ENCODE measurements around the gene DCUN1D2.
"Not testable (repeated sequence)": the region's sequence is repeated elsewhere in the genome, so short reads cannot be mapped to it uniquely, and the experiment has no call there.

DCUN1D2 gene

GRCh38 chr13:113442354-113442984, 48.0 kb downstream of the DCUN1D2 start:
- no peak for DNase-seq

DNA sequence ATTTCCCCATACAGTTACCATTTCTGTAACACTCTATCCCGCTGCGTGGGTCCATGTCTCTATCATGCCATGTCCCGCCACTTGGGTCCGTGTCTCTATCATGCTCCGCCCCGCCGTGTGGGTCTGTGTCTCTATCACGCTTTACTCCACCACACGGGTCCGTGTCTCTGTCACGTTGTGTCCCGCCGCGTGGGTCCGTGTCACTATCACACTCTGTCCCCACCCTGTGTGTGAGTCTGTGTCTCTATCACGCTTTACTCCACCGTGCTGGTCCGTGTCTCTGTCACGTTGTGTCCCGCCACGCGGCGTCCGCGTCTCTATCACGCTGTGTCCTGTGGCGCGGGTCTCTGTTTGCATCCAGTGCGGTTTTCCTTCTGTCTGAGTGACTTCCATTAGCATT, 48.9 kb downstream of the DCUN1D2 start:
- no peak for DNase-seq

DNA sequence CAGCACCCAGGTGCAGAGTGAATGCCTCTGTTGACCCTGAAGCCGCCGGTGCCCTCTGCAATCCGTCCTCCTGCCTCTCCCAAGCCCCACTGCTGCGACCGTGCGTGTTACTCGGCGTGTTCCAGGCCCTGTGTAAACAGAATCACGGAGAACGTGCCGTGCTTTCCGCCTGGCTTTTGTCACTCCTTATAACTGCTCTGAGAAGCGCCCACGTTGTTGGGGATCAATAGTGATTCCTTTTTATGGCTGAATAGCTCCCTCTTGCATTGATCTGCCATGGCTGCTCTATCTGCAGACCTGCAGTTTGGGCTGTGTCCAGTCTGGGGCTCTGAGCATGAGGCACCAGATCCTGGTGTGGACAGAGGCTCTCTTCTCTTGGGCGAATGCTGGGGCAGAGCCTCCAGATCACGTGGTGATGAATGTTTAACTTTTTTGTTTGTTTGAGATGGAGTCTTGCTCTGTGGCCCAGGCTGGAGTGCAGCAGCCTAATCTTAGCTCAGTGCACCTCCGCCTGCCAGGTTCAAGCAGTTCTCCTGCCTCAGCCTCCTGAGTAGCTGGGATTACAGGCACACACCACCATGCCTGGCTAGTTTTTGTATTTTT, 53.0 kb downstream of the DCUN1D2 start:
- DNase-seq, result no peak

DNA sequence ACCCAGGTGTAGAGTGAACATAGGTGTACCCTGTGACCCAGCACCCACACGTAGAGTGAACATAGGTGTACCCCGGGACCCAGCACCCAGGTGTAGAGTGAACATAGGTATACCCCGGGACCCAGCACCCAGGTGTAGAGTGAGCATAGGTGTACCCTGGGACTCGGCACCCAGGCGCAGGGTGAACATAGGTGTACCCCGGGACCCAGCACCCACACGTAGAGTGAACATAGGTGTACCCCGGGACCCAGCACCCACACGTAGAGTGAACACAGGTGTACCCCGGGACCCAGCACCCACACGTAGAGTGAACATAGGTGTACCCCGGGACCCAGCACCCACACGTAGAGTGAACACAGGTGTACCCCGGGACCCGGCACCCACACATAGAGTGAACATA, 53.6 kb downstream of the DCUN1D2 start:
- not testable (repeated sequence) for DNase-seq

GRCh38 chr13:113435907-113436306, 54.6 kb downstream of the DCUN1D2 start:
- not testable (repeated sequence) for DNase-seq

DNA sequence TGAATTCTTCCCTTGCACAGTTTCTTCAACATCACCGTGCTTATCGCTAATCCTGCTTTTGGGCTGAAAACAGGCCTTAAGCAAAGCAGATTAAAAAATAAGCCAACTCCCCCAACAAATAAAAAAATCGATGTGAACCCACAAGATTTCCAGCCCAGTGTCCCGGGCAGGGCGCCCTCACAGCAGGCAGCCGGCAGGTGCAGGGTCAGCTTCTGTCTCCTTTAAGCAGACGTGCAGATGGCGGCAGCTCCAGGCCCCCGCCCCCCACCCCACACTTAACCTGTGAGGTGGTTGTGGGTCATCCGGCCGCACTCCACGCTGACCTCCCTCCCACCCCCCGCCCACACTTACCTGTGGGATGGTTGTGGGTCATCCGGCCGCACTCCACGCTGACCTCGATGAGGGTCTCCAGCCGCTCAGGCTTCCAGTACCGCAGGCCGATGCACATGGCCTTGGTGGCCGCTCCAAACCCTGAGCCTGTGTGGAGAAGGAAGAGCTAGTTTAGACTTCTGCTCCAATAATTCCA, 57.1 kb downstream of the DCUN1D2 start:
- DNase-seq, result no peak

DNA sequence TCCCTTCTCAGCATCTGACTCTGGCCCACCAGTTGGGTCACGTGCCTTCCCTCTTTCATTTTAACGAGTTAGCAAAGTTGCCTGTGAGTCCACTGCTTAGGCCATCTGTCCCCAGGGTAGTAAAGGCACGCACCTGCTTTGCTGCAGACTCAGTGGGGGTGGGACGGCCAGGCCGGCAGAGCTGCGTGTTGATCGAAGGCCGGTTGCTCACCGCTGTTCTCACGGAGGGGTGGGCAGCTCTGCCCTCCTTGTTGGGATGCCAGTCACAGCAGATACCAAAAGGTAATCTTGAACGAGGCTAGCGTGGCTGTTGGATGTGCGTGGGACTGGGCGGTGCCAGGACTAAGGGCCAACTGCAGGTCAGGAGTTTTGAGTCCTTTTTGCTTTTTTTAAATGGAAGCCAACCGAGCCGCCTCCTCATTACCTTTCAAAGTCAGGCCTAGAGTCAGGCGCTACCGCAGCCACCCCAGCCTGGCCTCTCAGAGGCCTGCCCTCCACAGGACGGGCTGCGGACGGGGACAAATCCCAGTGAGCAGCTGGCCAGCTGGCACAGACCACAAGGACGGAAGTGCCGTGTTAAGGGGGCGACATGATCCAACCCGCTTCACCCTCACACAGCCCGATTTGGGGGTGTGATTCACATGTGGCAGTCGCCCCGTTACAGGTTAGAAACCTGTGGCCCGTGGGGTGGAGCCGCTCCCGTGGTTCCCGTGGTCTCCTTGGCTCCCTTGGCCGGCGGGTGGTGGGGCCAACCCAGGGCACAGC, 57.8 kb downstream of the DCUN1D2 start:
- no peak for DNase-seq

- no peak for DNase-seq
Observed at GRCh38 chr13:113431171-113431570, 59.3 kb downstream of the DCUN1D2 start.

DNA sequence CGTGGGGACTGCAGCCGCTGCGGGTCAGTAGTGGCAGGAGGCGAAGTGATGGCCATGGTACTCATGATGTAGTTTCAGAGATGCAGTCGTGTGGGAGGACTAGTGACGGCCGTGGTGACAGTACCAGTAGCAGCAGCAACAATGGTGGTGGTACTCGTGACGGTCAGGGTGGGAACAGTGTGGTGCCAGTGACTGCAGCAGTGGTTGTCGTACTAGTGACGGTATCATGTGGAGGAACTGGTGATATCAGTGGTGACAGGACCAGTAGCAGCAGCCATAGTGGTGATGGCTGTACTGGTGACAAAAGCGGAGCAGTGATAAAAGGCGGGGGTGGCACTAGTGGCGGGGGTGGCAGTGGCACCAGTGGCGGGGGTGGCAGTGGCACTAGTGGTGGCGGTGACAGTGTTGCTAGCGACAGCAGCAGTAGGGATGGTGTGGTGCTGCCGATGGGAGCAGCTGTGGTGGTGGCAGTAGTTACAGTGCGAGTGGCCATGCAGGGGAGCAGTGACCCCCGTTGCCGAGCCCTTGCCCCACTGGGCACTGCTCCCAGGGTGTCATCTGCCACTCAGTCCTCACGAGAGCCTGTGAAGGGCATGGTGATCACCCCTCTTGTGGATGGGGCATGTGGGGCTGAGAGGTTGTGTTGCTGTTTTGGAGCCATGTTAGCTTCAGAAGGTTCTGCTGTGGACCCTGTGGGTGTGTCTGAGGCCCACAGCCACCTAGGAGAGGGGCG, 60.0 kb downstream of the DCUN1D2 start:
- DNase-seq, result no peak

- no peak for DNase-seq
Observed at GRCh38 chr13:113429608-113429985, 60.9 kb downstream of the DCUN1D2 start.

GRCh38 chr13:113428871-113429607, 61.5 kb downstream of the DCUN1D2 start:
- no peak for DNase-seq

DNA sequence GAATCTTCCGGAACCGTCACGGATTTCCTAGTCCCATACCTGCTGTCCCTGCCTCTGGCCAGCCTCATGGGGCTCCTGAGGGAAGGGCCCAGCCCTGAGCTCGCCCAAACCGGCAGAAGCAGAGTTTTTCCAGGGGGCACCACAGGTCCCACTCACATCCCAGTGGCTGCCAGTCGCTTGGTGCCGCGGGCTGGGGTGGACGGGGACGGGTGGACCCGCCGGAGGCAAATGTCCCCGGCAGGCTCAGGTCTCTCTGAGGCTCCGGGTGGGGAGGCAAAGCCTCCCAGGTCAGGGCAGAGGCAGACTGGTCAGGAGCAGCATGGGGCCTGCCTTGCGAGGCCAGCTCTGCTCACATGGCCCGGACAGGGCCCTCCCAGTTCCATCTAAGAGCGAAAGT, 62.0 kb downstream of the DCUN1D2 start:
- DNase-seq, result no peak

- no peak for DNase-seq
Observed at GRCh38 chr13:113427562-113428468, 62.7 kb downstream of the DCUN1D2 start.

DNA sequence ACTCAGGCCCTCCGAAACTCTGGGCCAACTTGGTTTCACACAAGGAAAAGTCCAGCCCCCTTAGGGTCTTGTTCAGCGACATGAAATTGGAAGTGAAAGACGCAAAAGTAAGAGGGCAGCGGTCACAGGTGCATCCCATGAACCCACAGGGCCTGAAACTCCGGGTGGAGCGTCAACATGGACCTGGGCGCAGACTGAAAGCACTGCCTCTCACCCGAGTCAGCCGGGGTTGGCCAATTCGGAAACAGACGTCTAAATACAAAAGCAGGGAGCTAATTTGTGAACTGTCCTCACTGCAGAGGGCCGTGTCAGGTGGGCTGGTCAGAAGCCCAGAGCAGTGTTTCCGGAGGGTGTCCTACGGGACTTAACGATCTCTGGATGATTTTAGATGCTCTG, 63.9 kb downstream of the DCUN1D2 start:
- DNase-seq, result no peak

GRCh38 chr13:113425941-113426590, 64.4 kb downstream of the DCUN1D2 start:
- no peak for DNase-seq

DNA sequence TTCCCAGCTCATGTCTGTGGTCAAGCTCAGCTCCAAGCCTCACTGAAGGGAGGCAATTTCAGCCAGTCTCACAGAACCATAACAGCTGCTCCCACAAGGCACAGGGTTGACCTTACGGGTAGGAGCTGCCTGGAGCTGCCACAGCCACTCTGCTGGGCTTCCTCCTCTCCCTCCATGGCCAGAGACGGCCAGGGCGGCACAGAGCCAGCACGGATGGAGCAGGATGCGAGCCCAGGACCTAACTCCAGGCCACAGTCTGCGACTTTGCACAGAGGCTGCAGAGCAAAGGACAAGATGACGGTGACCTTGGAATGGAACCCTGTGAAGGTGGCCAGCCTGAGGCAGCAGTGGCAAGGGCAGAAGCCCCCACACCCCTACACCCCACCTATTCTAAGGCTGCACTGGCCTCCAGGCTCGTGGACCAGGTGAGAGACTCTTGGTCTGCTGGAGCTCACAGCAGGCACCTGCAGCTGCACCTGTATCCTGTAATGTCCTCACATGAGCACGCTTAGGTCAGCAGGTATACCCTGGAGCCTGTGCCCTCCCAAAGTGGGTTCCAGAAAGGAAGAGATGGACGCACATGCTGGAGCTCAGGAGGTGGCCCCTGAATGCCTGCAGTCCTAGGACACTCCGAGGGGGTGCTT, 66.9 kb downstream of the DCUN1D2 start:
- no peak for DNase-seq

GRCh38 chr13:113422807-113423519, 67.5 kb downstream of the DCUN1D2 start:
- DNase-seq, result no peak

- DNase-seq, result no peak
Observed at GRCh38 chr13:113421673-113422270, 68.7 kb downstream of the DCUN1D2 start.

All from stimulated activated CD4-positive, alpha-beta T cell treated with anti-CD3 and anti-CD28 coated beads, Interleukin-2, amount 100 ng/mL, for 48 hours (primary cell).